Body of pancreas (tissue), 4 donors: Measurements from ENCODE around the gene TCTN1.

ENCODE experiments used
- POLR2A ChIP-seq, 3 donors: fragments of 450-650 bp; IDR thresholded peaks; one replicate each; pipeline ENCODE4 v1.6.1; 2016; ENCODE audit warnings: antibody characterized with exemption in 3 of 3, mild to moderate bottlenecking in 2 of 3
- TF ChIP-seq, protein P1 (sequence below), 7 experiments: fragments of 450-650 bp in 4 of 7; fragments of 200-600 bp in 3 of 7; sonication (generic) in 3 of 7; IDR thresholded peaks; one replicate each; pipeline ENCODE4 v1.5.1; 2016 to 2019; ENCODE audit warnings: antibody characterized with exemption in 7 of 7

DNA sequence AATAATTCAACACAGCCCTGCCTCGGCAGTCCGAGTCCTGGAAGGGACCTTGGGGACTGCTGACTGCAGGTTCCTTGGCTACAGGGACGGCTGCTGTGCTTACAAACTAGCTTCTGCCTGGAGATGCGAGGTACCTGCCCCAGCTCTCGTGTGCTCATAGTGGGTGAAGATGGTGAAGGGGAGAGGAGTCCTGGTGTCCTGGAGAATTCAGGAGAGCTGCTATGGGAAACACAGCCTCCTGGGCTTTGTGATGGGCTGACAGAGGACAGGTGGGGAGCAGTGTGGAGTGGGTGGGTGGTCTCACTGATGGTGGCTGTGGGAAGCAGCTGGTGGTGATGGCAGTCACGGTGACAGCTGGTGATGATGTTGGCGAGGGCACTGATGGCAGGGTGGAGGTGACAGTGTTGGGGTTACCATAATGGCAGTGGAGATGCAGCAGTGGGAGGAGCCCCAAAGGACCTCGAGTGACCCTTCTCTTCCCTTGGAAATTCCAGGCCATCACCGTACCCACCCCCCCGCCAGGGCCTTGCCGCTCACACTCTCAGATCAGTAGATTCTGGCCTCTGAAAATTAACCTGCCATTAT is 42.2 kb downstream of the TCTN1 start:
- TF ChIP-seq, protein P1, sequence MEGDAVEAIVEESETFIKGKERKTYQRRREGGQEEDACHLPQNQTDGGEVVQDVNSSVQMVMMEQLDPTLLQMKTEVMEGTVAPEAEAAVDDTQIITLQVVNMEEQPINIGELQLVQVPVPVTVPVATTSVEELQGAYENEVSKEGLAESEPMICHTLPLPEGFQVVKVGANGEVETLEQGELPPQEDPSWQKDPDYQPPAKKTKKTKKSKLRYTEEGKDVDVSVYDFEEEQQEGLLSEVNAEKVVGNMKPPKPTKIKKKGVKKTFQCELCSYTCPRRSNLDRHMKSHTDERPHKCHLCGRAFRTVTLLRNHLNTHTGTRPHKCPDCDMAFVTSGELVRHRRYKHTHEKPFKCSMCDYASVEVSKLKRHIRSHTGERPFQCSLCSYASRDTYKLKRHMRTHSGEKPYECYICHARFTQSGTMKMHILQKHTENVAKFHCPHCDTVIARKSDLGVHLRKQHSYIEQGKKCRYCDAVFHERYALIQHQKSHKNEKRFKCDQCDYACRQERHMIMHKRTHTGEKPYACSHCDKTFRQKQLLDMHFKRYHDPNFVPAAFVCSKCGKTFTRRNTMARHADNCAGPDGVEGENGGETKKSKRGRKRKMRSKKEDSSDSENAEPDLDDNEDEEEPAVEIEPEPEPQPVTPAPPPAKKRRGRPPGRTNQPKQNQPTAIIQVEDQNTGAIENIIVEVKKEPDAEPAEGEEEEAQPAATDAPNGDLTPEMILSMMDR (IDR thresholded peaks at IDR 0.05) = no peak
- no peak for TF ChIP-seq POLR2A (IDR thresholded peaks at IDR 0.05)
